ENCODE measurements around the gene FKBP15. TPM values are rescaled to one million over a fixed set of nuclear protein-coding genes. Genes with fewer than 3 reads are reported as not detected.
"Not testable (repeated sequence)": the region's sequence is repeated elsewhere in the genome, so short reads cannot be mapped to it uniquely, and the experiment has no call there.

Gene FKBP15
- total and polyA plus RNA-seq, 2 donors (not counting 3 experiments of a cell fraction or from before 2014, with no cell fraction given): 16.8 to 26.8 TPM

GRCh38 chr9:113129466-113129865 lies 91.6 kb downstream of the FKBP15 start:
- dilution Hi-C loops (cut with MboI; ENCODE audit: extremely low pct_ligation_motif_present, low sequenced_read_pairs): no loop called here
- ChIA-PET POLR2A (no interaction called here), CTCF (no interaction called here)
- H2AFZ ChIP-seq (ENCODE audit: low read depth, low read length): no peak overlapping the region
- no peak overlapping the region for H3K9ac ChIP-seq (replicated peaks; ENCODE audit: extremely low read depth, insufficient read depth, low read length)
- no peak overlapping the region for H3K27ac ChIP-seq (ENCODE audit: insufficient read depth, low read depth, low read length)
- H4K20me1 ChIP-seq (replicated peaks; ENCODE audit: control insufficient read depth, extremely low read depth, insufficient read depth, low read length): no peaks in the 10 kb centered on the region
- no peaks in the 10 kb centered on the region for H3K9me1 ChIP-seq (replicated peaks; ENCODE audit: control insufficient read depth, extremely low read depth, insufficient read depth, low read length)
- no peak overlapping the region for H3K4me2 ChIP-seq (ENCODE audit: insufficient read depth, low read length)
- FAIRE-seq: no peak
- H3K4me3 ChIP-seq (replicated peaks in 1 of 3; ENCODE audit: insufficient read depth in 1 of 3, low read depth in 1 of 3, low read length in 3 of 3): no peak overlapping the region
- H3K79me2 ChIP-seq (ENCODE audit: control insufficient read depth, insufficient read depth, low read length): no peaks in the 10 kb centered on the region
- H3K27me3 ChIP-seq (ENCODE audit: control insufficient read depth in 2 of 2, insufficient read depth in 2 of 2, low read length in 2 of 2): peaks cover 0 to 2% of the 10 kb centered on the region in 2 experiments
- TF ChIP-seq MAX (IDR thresholded peaks at IDR 0.05; ENCODE audit: insufficient read depth, insufficient read length) (no peak), FOS (IDR thresholded peaks at IDR 0.05; ENCODE audit: borderline replicate concordance, insufficient read depth, low read length) (no peak)
- no TSS peak for BruUV-seq (replicated peaks)
- H3K36me3 ChIP-seq (ENCODE audit: control insufficient read depth in 2 of 2, extremely low read depth in 1 of 2, insufficient read depth in 2 of 2, low read length in 2 of 2): no peaks in the 10 kb centered on the region
- no peaks in the 10 kb centered on the region for H3K4me1 ChIP-seq (ENCODE audit: control insufficient read depth, extremely low read depth, insufficient read depth, low read length)
- no peak for DNase-seq (ENCODE audit: low read depth, low spot score)
- no peaks in the 10 kb centered on the region for H3K9me3 ChIP-seq (replicated peaks; ENCODE audit: control insufficient read depth, insufficient read depth, low read length)
- intact Hi-C loops (cut with micrococcal nuclease): no loop called here

- no peak for DNase-seq (ENCODE audit: low read depth, low spot score)
- H4K20me1 ChIP-seq (replicated peaks; ENCODE audit: control insufficient read depth, extremely low read depth, insufficient read depth, low read length): no peaks in the 10 kb centered on the region
- no peak overlapping the region for H3K4me3 ChIP-seq (replicated peaks in 1 of 3; ENCODE audit: insufficient read depth in 1 of 3, low read depth in 1 of 3, low read length in 3 of 3)
- H3K79me2 ChIP-seq (ENCODE audit: control insufficient read depth, insufficient read depth, low read length): no peaks in the 10 kb centered on the region
- dilution Hi-C loops (cut with MboI; ENCODE audit: extremely low pct_ligation_motif_present, low sequenced_read_pairs) (no loop called here), intact Hi-C loops (cut with micrococcal nuclease) (no loop called here)
- BruUV-seq (replicated peaks): no TSS peak
- TF ChIP-seq POLR2AphosphoS5 (IDR thresholded peaks at IDR 0.05; ENCODE audit: insufficient read depth, low read depth, low read length): no peak
- TF ChIP-seq CTCF (IDR thresholded peaks at IDR 0.05; ENCODE audit: extremely low read depth in 1 of 2, insufficient read depth in 1 of 2, low read depth in 1 of 2, low read length in 2 of 2): no peak
- no peak for TF ChIP-seq GATA2 (IDR thresholded peaks at IDR 0.05; ENCODE audit: insufficient read depth, insufficient read length, low read depth, low read length)
- TF ChIP-seq MYC (IDR thresholded peaks at IDR 0.05; ENCODE audit: low read depth, low read length): no peak
- H3K9ac ChIP-seq (replicated peaks; ENCODE audit: extremely low read depth, insufficient read depth, low read length): no peak overlapping the region
- H3K27ac ChIP-seq (ENCODE audit: insufficient read depth, low read depth, low read length): no peak overlapping the region
- no peak for FAIRE-seq
- H3K36me3 ChIP-seq (ENCODE audit: control insufficient read depth in 2 of 2, extremely low read depth in 1 of 2, insufficient read depth in 2 of 2, low read length in 2 of 2): no peaks in the 10 kb centered on the region
- no peaks in the 10 kb centered on the region for H3K9me1 ChIP-seq (replicated peaks; ENCODE audit: control insufficient read depth, extremely low read depth, insufficient read depth, low read length)
- no peak overlapping the region for H2AFZ ChIP-seq (ENCODE audit: low read depth, low read length)
- H3K4me1 ChIP-seq (ENCODE audit: control insufficient read depth, extremely low read depth, insufficient read depth, low read length): no peaks in the 10 kb centered on the region
- ChIA-PET CTCF (no interaction called here), POLR2A (no interaction called here)
- H3K4me2 ChIP-seq (ENCODE audit: insufficient read depth, low read length): no peak overlapping the region
- no peaks in the 10 kb centered on the region for H3K9me3 ChIP-seq (replicated peaks; ENCODE audit: control insufficient read depth, insufficient read depth, low read length)
- peaks cover 0 to 2% of the 10 kb centered on the region in 2 experiments for H3K27me3 ChIP-seq (ENCODE audit: control insufficient read depth in 2 of 2, insufficient read depth in 2 of 2, low read length in 2 of 2)
Observed at GRCh38 chr9:113125386-113126035, 95.6 kb downstream of the FKBP15 start.

- POLR2A ChIA-PET; H3K9me1 ChIP-seq (replicated peaks; ENCODE audit: control insufficient read depth, extremely low read depth, insufficient read depth, low read length); H3K9ac ChIP-seq (replicated peaks; ENCODE audit: extremely low read depth, insufficient read depth, low read length); H3K36me3 ChIP-seq (ENCODE audit: control insufficient read depth in 2 of 2, extremely low read depth in 1 of 2, insufficient read depth in 2 of 2, low read length in 2 of 2); FAIRE-seq; H3K27me3 ChIP-seq (ENCODE audit: control insufficient read depth in 2 of 2, insufficient read depth in 2 of 2, low read length in 2 of 2); CTCF ChIA-PET; dilution Hi-C loops (cut with MboI; ENCODE audit: extremely low pct_ligation_motif_present, low sequenced_read_pairs); H4K20me1 ChIP-seq (replicated peaks; ENCODE audit: control insufficient read depth, extremely low read depth, insufficient read depth, low read length); H3K4me3 ChIP-seq (replicated peaks in 1 of 3; ENCODE audit: insufficient read depth in 1 of 3, low read depth in 1 of 3, low read length in 3 of 3); DNase-seq (ENCODE audit: low read depth, low spot score); BruUV-seq (replicated peaks); H3K9me3 ChIP-seq (replicated peaks; ENCODE audit: control insufficient read depth, insufficient read depth, low read length); H2AFZ ChIP-seq (ENCODE audit: low read depth, low read length); H3K4me2 ChIP-seq (ENCODE audit: insufficient read depth, low read length); intact Hi-C loops (cut with micrococcal nuclease); H3K4me1 ChIP-seq (ENCODE audit: control insufficient read depth, extremely low read depth, insufficient read depth, low read length); H3K27ac ChIP-seq (ENCODE audit: insufficient read depth, low read depth, low read length); H3K79me2 ChIP-seq (ENCODE audit: control insufficient read depth, insufficient read depth, low read length): not testable (repeated sequence)
Observed at GRCh38 chr9:113118829-113119228, 102.2 kb downstream of the FKBP15 start.

All from endothelial cell of umbilical vein (primary cell).